T-helper 1 cell (primary cell): ENCODE measurements around the gene CD28.

ENCODE experiments used
- DNase-seq, 5 donors: peaks; one replicate each; pipeline ENCODE4 v3.0.0-alpha.2; 2012 to 2020
- total RNA-seq, 4 donors: gene quantifications; one replicate each; lab custom pipeline; 2026; lab: John Stamatoyannopoulos, UW

Gene CD28
- 309 to 352 (median 323) reads per million in 4 donors for total RNA-seq

DNA sequence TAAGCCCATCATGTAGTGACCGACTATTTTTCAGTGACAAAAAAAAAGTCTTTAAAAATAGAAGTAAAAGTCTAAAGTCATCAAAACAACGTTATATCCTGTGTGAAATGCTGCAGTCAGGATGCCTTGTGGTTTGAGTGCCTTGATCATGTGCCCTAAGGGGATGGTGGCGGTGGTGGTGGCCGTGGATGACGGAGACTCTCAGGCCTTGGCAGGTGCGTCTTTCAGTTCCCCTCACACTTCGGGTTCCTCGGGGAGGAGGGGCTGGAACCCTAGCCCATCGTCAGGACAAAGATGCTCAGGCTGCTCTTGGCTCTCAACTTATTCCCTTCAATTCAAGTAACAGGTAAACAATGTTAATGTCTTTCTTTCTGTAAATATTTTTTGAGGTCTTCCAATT is at the start of gene CD28:
TSS of gene CD28 (plus strand) at position 237 of the 400 bp plus-strand sequence. CDS start at position 295, 58 bp downstream.
- peak; percentile 74 to 98 (median 84) for DNase-seq

DNA sequence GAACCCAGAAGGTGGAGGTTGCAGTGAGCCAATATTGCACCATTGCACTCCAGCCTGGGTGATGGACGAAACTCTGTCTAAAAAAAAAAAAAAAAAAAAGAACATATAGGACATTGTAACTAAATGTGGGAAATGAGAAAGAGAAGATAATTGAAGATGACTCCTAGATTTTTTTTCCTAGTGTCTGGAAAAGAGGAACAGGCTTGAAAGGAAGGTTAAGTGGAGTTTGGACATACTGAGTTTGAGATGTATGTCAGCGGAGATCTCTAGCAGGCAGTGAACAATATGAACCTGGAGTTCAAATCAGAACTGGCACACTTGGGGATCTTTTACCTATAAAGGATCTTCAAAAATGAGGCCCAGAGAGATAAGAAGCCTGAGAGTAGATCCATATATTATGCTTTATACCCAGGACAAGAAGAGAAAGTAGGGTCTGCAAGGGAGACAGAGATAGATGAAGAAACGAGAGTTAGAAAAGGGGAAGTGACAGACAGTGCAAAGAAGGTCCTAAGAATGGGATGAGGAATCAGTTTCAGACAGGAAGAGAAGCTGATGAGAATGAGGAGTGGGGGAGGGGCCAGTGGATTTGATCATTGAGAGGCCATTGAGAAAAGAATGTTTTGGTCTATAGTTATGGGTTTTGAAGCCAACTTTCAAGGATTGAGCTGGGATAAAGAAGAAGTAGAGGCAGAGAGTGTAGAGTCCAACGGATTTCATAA is 46.9 kb upstream of the CD28 start:
- no peak for DNase-seq

DNA sequence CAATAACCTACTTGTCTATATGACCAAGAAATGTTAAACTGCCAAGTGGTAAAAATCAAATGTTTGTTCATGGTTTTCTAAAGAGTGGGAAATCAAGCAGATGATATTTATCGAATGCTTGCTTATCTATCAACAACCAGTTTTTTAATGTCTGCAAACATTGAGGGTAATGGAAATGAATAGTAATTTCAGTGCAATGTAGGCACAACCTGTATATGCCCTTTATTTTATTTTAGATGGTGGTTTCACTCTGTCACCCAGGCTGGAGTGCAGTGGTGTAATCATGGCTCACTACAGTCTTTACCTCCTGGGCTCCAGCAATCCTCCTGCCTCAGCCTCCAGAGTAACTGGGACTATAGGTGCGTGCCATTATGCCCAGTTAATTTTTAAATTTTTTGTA is 46.0 kb upstream of the CD28 start:
- no peak for DNase-seq

DNA sequence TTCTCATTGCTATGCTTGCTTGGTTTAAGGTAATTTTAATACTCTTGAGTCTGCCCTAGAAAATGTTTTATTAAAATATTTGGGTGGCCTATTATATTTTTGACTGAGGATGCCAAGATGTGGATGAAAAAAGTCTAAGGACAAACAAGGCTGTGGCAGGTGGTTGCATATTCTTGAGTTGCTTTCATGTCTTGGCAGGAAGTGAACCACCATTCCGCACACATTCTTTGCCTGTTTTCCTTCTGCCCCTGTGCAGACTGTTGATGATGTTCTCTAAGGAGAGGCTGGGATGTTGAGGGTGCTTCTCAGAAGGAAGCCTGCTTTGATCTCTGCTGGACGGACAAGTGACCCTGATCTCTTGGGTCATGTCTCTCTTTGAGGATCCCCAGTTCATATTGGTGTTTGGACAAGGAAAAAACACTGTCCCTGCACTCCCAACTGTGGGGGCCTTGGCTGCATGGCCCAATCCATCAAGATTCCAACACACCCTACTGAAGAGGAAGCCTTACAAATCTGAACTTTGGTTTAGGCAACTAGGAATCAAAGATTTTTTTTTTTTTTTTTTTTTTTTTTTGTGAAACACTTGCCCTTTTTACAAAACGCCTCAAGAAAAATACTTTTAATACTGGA is 45.0 kb upstream of the CD28 start:
- no peak for DNase-seq

DNA sequence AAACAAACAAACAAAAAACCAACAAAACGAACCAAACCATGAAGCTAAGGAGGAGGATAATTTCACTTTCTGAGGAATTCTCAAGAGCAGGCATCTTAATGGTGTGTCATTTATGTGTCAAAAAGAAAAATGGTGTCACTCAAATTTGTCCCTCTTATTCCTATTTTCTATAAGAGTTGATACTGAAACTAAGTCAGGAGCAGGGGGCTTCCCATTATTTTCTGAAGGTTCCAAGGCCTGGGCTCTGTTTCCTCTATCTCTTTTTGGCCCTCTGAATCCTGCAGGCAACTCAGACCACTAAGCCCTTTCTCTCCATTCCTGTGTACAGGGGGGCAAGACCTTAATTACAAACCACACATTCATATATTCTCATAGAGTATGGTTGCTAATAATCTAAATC is 44.0 kb upstream of the CD28 start:
- DNase-seq, result no peak

DNA sequence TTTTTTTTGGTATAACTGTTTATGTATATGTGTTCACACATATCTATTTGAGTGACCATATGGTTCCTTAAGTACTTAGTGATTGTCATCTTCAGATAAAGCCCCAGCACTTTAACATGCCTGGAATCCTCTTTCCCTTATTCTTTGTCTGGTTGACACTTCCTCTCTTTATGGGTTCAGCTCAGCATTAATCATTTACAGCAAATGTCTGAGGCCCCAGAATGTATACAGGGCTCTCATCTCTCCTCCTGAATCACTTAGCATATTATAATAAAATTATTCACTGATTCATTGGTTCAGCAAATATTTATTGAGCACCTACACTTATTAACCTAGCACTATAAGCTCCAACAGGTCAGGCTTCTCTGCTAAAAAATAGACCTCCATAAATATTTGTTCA is 43.5 kb upstream of the CD28 start:
- no peak for DNase-seq

DNA sequence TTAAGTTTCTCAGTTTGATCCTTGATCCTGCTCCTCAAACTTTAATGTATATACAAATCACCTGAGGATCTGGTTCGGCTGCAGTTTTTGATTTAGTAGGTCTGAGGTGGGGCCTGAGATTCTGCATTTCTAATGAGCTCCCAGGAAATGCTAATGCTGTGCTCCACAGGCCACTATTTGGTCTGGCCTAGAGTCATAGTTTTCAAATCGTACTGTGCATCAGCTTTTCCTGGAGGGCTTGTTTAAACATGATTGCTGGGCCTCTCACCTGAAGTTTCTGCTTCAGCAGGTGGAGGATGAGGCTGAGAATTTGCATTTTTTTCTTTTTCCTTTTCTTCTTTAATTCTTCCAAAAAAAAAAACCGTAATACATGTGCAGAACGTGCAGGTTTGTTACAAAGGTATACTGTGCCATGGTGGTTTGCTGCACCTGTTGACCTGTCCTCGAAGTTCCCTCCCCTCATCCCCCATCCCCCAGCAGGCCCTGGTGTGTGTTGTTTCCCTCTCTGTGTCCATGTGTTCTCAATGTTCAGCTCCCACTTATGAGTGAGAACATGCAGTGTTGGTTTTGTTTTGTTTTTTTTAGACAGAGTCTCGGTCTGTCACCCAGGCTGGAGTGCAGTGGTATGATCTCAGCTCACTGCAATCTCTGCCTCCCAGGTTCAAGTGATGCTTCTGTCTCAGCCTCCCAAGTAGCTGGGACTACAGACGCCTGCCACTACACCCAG is 42.2 kb upstream of the CD28 start:
- no peak for DNase-seq

DNA sequence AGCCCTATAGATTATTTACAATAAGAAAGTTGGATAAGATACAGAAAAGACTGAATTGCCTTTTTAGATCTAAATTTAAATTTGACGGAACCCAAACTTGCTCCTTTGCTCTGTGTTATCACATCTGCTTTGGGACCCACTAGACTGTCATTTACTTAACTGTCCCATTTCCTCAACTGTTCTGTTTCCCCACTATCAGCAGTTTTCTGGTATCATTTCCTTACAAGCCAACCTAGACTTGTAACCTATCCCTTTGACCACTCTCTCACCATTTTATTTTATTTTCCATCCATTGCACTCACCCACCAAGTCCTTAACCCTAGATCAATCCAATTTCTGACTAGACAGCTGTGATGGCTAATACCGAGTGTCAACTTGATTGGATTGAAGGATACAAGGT is 38.6 kb upstream of the CD28 start:
- DNase-seq, result no peak

DNA sequence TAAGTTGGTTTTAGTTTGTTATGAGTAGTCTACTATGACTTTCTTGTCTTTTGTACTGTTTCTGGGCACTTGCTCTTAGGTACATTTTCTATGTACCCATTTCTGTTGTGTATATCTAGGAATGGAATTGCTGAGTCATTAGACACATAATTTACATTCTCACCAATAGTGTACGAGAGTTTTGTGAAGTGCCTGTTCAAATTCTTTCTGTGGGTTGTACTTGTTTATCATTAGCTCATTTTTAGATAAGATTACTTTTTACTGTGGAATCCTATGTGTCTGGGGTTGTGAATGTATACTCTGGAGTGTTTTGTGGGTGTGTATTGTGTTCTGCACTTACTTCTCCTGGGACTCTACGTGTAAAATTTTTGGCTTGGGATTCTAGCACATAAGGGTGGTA is 36.6 kb upstream of the CD28 start:
- no peak for DNase-seq

DNA sequence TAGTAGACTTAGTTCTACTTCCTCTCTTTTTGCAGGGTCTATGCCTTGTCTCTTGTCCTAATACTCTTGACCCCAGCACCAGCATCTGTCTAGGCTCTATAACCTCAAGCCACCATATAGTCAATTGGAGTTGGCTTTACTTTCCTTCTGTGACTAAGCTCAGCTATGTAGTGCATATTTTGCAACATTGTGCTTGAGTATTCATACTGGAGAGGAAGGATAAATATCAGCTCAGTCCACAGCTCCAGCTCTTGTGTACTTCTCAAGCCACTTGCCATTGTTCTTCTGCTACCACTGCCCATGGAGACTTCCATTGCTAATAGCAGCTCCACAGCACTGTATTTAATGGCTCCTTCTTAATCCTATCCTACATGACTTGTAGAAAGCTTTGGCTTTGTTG is 35.5 kb upstream of the CD28 start:
- no peak for DNase-seq

DNA sequence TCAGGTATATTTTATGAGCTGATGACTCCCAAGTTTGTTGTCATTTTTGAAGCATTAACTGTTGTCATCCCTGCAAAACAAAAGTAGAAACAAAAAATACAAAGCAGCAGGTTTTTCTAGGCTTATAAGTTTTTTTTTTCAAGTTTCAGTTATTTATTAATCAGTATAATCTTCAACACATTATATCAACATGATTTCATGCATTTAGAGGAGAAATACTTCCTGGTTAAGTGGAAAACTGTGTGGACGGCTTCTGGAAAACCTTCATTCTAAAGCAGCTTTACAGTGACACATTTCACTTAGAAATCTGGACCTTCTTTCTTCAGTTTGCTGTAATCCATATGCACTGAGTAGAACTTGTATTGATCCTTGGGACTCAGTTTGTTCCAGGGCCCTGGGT is 34.6 kb upstream of the CD28 start:
- DNase-seq, result no peak

DNA sequence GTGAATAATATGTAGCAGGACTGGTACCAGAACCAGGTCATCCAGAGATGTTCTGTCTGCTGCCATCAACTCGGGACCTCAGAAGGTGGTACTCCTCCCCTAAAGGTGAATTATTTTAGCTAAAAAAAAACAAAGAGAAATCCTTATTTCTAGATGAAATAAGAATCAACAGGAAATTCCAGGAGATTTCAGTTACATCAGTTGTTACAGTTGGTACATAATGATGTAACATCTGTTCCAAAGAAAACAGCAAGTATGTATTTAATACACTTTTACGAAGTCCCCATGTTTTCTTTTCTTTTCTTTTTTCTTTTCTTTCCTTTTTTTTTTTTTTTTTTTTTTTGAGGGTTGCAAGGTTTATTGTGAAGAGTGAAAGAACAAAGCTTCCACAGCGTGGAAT is 33.6 kb upstream of the CD28 start:
- no peak for DNase-seq

DNA sequence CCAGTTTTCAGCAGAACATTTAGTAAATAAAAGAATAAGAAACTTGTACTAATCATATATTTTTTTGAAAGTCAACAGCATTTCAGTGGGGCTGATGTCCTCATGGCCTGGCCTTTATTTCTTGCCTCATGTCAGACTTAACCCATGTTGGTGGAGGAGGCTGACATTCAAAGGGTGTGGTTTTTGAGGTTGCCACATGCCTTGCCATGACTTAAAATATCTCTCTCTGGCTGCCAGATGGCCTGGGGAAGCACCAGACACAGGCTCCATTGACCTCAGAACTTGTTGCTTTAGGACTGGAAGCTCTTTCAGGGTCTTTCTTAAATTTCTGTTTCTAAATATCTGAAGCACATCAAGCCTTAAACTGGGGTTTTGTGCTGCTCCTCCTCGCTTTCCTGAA is 32.5 kb upstream of the CD28 start:
- DNase-seq, result peak in 1 of 5 donors; percentile 60

DNA sequence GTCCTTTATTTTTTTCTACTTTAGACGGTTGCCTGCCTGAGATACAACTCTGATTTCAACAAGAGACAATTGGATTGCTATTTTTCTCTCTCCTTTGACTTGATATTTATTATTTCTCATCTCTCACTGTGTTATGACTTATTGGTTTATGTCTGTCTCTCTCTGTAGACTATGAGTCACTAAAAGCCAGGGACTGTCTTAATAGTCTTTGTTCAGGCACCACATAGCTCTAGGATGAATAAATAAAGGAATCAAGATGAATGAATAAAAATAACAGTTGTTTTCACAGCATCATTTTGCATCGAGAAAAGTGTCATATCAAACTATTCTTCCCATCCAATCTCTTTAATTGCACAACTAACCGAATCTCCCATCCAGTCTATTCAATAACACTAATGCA is 31.4 kb upstream of the CD28 start:
- no peak for DNase-seq

DNA sequence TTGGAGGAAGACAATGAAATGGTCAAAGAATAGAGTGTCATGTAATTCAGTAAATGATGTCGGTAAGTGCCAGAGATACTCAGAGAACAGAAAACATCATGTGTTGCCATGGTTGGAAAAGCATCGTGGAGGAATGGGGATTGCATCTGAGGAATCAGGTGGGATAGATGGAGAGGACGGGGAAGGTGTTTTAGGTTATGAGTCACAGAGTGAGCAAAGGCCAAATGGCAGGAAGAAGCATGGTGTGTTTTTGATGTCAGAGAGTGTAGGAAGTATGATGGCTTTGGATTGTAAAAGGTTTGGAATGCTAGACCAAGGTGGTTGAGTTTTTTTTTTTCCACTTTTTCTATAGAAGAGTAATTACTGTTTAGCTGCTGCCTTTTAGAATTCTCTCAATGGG is 27.5 kb upstream of the CD28 start:
- DNase-seq, result no peak

DNA sequence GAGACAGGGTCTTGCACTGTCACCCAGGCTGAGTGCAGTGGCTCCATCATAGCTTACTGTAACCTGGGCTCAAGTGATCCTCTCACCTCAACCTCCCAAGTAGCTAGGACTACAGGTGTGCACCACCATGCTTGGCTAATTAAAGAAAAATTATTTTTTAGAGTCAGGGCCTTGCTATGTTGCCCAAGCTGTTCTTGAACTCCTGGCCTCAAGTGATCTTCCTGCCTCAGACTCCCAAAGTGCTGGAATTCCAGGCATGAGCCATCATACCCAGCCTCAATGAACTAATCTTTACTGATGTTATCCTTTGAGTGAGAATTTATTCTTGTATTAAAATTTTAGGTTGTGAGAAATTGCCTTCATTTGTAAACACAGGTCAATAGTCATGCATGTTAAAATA is 27.0 kb upstream of the CD28 start:
- no peak for DNase-seq

DNA sequence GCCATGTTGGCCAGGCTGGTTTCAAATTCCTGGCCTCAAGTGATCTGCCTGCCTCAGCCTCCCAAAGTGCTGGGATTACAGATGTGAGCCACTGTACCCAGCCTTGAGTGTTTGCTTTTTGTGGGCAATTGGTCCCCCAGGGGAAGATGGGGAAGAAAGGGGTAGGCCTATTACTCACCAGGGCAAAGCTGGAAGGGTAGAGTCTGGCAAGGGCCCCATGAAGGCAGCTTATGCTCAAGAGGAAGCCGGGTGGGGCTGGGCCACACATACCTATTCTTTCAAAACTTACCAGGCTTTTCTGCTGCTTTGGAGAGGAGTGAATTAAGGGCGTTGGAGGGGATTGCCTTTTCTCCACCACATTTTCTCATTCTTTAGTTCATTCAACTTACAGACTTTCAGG is 24.5 kb upstream of the CD28 start:
- no peak for DNase-seq

DNA sequence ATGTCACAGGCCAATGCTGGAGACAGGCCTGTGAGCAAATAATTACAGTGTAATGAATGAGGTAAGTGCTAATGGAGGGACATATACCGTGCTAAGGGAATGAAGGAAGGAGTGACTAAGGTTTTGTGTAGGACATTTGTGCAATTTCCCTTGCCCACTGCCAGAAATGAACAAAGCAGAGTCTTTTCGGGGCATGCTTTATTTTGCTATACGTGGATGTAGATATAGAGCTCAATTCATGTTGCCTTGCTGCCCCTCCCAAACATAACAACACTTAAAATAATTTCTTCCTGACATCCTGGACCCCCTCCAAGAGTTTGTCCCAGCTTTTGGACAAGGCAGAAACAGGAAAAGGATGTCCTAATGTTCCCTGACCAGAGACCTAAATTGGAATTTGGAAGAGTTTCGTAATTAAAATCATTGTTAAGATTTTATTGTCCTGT is 23.7 kb upstream of the CD28 start:
- DNase-seq, result no peak

DNA sequence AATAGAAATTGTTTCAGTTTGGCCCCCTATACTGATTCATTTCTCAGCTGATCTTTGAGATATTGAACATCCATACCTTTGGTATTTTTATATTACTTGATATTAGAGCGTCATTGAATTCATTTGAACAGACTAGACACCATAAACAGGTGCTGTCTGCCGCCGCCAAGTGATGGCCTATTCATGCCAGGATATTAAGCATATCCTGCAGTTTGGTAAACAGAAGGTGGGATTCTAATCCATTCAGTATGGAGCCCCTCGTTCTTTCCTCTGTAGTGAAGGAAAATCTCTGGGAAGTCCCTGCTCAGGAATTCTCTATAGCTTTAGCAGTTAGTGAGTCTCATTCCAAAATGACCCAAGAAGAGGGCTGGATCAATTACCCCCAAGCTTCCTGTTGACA is 23.0 kb upstream of the CD28 start:
- no peak for DNase-seq

DNA sequence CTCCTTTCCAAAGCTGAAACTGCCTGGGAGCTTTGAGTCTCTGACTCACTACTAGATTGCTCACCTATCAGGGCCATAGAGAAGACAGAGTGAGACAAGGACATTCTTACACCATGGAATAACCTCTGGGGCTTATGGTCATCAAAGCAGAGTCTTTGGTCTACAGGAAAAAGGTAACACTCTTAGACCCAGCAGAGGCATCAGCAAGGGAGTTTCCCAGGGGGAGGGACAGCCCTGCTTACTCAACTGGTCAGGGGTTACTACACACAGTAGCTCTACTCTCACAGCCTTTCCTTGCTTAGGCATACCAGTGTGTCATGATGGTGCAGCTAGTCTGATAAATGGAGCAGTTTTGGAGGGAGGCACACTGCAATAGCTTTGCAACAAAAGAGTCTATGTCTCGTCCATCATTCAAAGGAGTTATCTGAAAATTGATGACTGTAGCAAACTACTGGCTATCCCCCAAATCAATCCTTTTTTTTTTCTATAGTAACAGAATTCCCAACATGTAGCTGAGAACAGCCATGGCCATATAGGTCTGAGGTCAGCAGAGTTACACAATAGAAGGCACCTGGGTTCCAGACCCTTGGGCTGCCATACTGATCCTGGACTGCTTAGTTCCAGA is 22.4 kb upstream of the CD28 start:
- peak in 1 of 5 donors; percentile 31 for DNase-seq

DNA sequence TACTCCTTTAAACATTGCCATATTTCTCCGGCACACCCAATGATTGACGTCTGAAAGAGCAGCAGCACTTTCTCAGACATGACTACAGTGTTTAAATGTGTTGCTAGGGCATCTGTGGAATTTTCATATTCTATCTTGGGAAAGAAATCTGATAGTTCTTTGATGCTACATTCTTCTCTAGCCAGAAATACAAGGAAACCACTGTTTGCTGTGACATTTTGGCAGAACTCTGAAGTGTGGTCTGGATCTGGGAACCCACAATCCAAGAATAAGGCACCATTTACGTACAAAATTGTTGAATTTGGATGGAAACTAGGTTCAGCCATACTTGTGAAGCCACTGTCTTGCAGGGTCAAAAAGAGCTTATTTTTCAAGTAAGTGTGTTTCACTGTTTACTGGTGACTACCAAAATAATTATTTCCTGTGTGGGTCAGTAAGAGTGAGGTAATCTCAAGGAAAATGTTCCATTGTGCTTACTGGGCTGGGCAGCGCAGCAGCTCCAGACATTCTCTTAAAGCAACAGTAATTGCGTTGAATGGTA is 21.3 kb upstream of the CD28 start:
- no peak for DNase-seq

DNA sequence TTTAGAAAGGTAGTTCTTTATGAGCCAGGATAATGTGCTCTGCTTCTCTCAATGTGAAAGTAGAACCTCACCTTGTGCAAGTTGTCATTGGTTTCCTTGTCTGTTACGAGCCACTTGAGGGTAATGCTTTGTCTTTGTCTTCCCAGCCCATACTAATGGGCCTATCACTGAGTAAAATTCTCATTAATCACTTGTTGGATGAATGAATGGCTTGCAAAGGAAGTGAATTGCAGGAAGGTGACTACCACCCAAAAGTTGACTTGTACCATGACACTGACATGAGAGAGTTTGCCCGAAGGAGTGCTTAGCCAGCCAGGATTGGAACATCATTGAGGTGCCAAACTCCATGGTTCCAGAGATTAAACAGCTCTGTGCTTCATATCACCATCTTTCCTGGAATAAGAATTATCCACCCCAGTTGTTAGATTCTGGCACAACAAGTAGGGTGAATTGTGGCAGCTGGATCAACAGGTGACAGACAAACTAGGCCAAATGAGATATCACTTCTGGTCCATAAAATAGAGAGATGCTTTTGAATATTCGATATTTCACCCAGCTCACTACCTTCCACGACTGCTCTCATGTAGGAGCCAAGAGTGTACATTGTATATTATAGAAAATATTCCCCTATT is 20.5 kb upstream of the CD28 start:
- DNase-seq, result no peak

DNA sequence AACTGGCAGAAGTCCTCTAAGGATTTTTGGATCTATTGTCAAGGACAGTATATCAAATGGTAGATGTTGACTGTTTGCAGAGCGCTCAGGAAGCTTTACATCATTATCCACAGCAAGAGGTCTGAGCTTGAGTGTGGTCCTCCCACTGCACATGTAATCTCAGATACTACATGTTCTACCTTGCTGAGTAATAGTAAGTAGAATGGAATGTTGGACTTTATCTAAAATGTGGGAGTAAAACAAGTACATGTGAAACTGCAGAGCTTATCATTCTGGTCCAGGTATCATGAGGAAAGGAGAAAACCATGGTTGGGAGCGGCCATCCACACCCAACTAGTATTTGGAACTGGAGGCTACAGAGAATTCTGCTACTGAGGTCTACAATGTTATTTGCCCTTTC is 19.3 kb upstream of the CD28 start:
- no peak for DNase-seq
